HG02798 (cell line): ENCODE results near the gene TIMELESS.

Experiments used
- ATAC-seq: cut with Tn5 transposase; IDR thresholded peaks from one replicate; pipeline ENCODE4 v1.9.1; 2021; ENCODE audit warnings: mild to moderate bottlenecking; ENCODE audit not compliant: unreplicated experiment, poor library complexity

TIMELESS gene

GRCh38 chr12:56373515-56373914, 75.7 kb downstream of the TIMELESS start:
- no peak for ATAC-seq

- ATAC-seq: no peak
These were observed 82.3 kb downstream of the TIMELESS start for GRCh38 chr12:56366948-56367347.
